Testis (tissue), 3 donors: ENCODE measurements around the gene ARHGEF28. TPM values are rescaled to one million over a fixed set of nuclear protein-coding genes. Genes with fewer than 3 reads are reported as not detected.

Experiments used
- DNase-seq: peaks from one replicate; pipeline ENCODE4 v3.0.0-alpha.2; 2019
- H3K27ac ChIP-seq, 2 donors: fragments of 200-600 bp; sonication (generic); one replicate each; pipeline ENCODE4 v1.5.1; 2019
- H3K27me3 ChIP-seq: fragments of 200-600 bp; sonication (generic); one replicate; pipeline ENCODE4 v1.5.1; 2019
- H3K36me3 ChIP-seq: fragments of 200-600 bp; sonication (generic); one replicate; pipeline ENCODE4 v1.5.1; 2017; ENCODE audit warnings: low read depth; ENCODE audit errors: missing control alignments
- H3K4me1 ChIP-seq: fragments of 200-600 bp; sonication (generic); one replicate; pipeline ENCODE4 v1.5.1; 2019
- H3K4me3 ChIP-seq, 2 donors: fragments of 200-600 bp; sonication (generic); one replicate each; pipeline ENCODE4 v1.5.1; 2017 to 2019
- H3K9me3 ChIP-seq: fragments of 200-600 bp; sonication (generic); one replicate; pipeline ENCODE4 v1.5.1; 2017
- POLR2A ChIP-seq: fragments of 450-650 bp; IDR thresholded peaks from one replicate; pipeline ENCODE4 v1.6.1; 2017; ENCODE audit warnings: antibody characterized with exemption, mild to moderate bottlenecking, moderate library complexity
- WGBS, 2 donors: methylation state at CpG; one replicate each; pipeline ENCODE4 v1.1.5; 2018; 5-methylcytosine and 5-hydroxymethylcytosine counted together
- intact Hi-C: fragments of 100-400 bp; cut with DNase I; formaldehyde crosslinking; loops from one replicate; pipeline ENCODE4 v1.15.1; 2023; ENCODE audit warnings: low total_unique reads
- polyA plus RNA-seq: library from polyadenylated mRNA; stranded (reverse); fragments of 350-450 nt; fragmentation: Illumina TruSeq; extraction: RNeasy Lipid Tissue Mini Kit (QIAGEN cat#74804); gene quantifications from one replicate; pipeline ENCODE4 v1.2.3, GENCODE V29; 2014; ENCODE audit warnings: low read depth, low replicate concordance; ENCODE audit not compliant: insufficient read depth
- total RNA-seq, 2 donors: library from RNA; depleted of rRNA; stranded (reverse); fragments of >200 nt; gene quantifications; one replicate each; pipeline ENCODE4 v1.2.3, GENCODE V29; 2016
- TF ChIP-seq, protein P1 (sequence below), 3 experiments: fragments of 450-650 bp in 2 of 3; fragments of 200-600 bp in 1 of 3; sonication (generic) in 1 of 3; IDR thresholded peaks; one replicate each; pipeline ENCODE4 v1.5.1; 2016 to 2019; ENCODE audit warnings: antibody characterized with exemption in 3 of 3, mild to moderate bottlenecking in 2 of 3, moderate library complexity in 1 of 3

The ARHGEF28 gene
- total and polyA plus RNA-seq, 3 donors from 2014 or later: 3.9 to 8.7 (median 8.0) TPM

DNA sequence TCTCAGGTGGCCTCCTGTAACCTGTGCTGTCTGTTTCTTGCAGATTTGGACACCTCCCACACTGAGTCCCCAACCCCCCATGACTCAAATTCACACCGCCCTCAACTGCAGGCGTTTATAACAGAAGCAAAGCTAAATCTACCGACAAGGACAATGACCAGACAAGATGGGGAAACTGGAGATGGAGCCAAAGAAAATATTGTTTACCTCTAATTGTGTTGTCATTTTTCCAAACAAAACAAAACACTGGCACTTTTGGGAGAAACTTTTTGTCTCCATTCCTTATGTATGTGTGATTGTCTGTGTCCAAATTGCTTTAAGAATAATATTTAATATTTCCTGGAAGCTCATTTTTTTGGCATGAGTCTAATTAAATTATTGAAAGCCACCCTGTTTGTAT lies 314.8 kb downstream of the ARHGEF28 start:
- WGBS, 2 donors: 63 to 69% methylated on average over 3 of the region's 3 CpGs
- H3K4me3 ChIP-seq: no peak overlapping the region
- intact Hi-C loops: no loop called here
- H3K36me3 ChIP-seq: no peaks in the 10 kb centered on the region
- H3K27me3 ChIP-seq: no peaks in the 10 kb centered on the region
- H3K9me3 ChIP-seq: no peaks in the 10 kb centered on the region
- no peak for DNase-seq
- no peaks in the 10 kb centered on the region for H3K4me1 ChIP-seq
- TF ChIP-seq POLR2A: no peak
- TF ChIP-seq, protein P1, sequence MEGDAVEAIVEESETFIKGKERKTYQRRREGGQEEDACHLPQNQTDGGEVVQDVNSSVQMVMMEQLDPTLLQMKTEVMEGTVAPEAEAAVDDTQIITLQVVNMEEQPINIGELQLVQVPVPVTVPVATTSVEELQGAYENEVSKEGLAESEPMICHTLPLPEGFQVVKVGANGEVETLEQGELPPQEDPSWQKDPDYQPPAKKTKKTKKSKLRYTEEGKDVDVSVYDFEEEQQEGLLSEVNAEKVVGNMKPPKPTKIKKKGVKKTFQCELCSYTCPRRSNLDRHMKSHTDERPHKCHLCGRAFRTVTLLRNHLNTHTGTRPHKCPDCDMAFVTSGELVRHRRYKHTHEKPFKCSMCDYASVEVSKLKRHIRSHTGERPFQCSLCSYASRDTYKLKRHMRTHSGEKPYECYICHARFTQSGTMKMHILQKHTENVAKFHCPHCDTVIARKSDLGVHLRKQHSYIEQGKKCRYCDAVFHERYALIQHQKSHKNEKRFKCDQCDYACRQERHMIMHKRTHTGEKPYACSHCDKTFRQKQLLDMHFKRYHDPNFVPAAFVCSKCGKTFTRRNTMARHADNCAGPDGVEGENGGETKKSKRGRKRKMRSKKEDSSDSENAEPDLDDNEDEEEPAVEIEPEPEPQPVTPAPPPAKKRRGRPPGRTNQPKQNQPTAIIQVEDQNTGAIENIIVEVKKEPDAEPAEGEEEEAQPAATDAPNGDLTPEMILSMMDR (IDR thresholded peaks at IDR 0.05): no peak
- no peak overlapping the region for H3K27ac ChIP-seq

DNA sequence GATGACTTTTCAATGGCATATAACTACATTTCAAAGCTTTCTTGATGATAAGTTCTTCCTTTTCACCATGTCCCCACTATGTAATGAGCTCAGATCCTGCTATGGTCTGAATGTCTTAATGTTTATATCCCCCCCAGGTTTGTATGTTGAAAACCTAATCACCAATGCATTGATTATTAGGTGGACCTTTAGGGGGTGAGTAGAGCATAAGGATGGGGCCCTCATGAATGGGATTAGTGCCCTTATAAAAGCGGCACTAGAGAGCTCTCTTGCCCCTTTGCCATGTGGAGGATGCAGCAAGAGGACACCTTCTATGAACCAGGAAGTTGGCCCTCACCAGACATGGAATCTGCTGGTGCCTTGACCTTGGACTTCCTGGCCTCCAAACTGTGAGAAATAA lies 316.8 kb downstream of the ARHGEF28 start:
- Histone ChIP-seq H3K27ac (no peak overlapping the region), H3K4me3 (no peak overlapping the region), H3K9me3 (no peaks in the 10 kb centered on the region), H3K4me1 (no peaks in the 10 kb centered on the region), H3K27me3 (no peaks in the 10 kb centered on the region), H3K36me3 (no peaks in the 10 kb centered on the region)
- no peak for TF ChIP-seq POLR2A
- TF ChIP-seq, protein P1 (IDR thresholded peaks at IDR 0.05): no peak
- intact Hi-C loops: no loop called here
- WGBS, 2 donors: 100% methylated on average over 1 of the region's 1 CpG
- no peak for DNase-seq

DNA sequence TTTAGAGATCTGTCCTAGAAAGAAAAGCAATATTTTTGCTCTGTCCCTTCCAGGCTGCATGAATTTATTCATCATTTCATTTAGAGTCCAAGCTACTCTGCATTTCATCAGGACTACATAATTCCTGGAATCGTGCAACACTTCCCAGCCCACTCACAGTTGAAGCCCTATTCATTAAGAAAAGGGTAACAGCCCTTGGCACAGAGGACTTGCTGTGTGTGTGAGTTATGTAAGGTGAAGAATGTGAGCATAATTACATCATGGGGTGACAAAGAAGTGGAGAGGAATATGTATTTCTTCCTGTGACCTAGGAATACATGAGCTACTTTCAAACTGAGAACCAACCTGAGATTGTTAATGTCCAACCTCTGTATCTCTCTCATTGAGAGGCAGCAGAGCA lies 317.4 kb downstream of the ARHGEF28 start:
- H3K9me3 ChIP-seq: no peaks in the 10 kb centered on the region
- H3K4me3 ChIP-seq: no peak overlapping the region
- TF ChIP-seq, protein P1 (IDR thresholded peaks at IDR 0.05): no peak
- TF ChIP-seq POLR2A: no peak
- DNase-seq: no peak
- H3K27me3 ChIP-seq: no peaks in the 10 kb centered on the region
- no peaks in the 10 kb centered on the region for H3K36me3 ChIP-seq
- no peaks in the 10 kb centered on the region for H3K4me1 ChIP-seq
- 81 to 86% methylated on average over 1 of the region's 1 CpG for WGBS, 2 donors
- intact Hi-C loops: no loop called here
- no peak overlapping the region for H3K27ac ChIP-seq

DNA sequence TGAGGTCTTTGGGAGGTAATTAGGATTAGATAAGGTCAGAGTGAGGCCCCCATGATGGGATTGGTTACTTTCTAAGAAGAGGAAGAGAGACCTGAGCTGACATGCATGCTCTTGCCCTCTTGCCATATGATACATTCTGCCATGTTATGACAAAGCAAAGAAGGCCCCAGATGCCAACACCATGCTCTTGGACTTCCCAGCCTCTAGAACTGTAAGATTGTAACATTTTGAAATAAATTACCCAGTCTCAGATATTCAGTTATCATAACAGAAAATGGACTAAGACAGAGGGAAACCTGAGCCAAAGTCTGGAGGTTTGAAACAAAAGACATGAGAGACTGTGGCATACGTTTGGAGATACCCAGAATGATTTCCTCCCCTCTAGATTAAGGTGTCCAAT lies 318.6 kb downstream of the ARHGEF28 start:
- intact Hi-C loops: no loop called here
- TF ChIP-seq, protein P1 (IDR thresholded peaks at IDR 0.05): no peak
- TF ChIP-seq POLR2A: no peak

DNA sequence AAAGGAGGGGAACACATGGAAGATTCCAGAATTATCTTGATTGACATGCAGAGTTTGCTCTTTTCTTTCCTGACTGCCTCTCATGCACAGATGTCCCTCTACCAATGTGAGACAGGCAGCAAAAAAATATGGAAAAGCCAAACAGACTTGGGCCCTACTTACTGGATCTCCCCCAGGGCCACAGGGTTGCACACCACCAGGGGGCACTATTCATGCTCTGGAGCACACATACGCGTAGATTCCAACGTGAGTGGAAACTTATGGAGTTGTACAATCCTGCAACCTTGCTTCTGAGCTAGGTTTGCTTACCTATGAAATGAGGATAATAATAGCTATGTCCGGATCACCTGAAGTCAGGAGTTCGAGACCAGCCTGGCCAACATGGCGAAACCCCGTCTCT lies 319.5 kb downstream of the ARHGEF28 start:
- no peaks in the 10 kb centered on the region for H3K36me3 ChIP-seq
- no peak overlapping the region for H3K4me3 ChIP-seq
- no peaks in the 10 kb centered on the region for H3K9me3 ChIP-seq
- no peaks in the 10 kb centered on the region for H3K4me1 ChIP-seq
- TF ChIP-seq, protein P1 (IDR thresholded peaks at IDR 0.05): no peak
- no peak for TF ChIP-seq POLR2A
- intact Hi-C loops: no loop called here
- H3K27me3 ChIP-seq: no peaks in the 10 kb centered on the region
- DNase-seq: no peak
- WGBS, 2 donors: 91 to 95% methylated on average over 7 of the region's 7 CpGs
- no peak overlapping the region for H3K27ac ChIP-seq

More for the DNA sequence above, 318.6 kb downstream of the ARHGEF28 start:
- Histone ChIP-seq H3K4me1 (no peaks in the 10 kb centered on the region), H3K9me3 (no peaks in the 10 kb centered on the region), H3K36me3 (no peaks in the 10 kb centered on the region), H3K27ac (no peak overlapping the region), H3K4me3 (no peak overlapping the region), H3K27me3 (no peaks in the 10 kb centered on the region)
- no peak for DNase-seq
- WGBS, 2 donors: 55 to 79% methylated on average over 1 of the region's 1 CpG
